GM21515 (cell line): Measurements from ENCODE around the gene USP17L18.
"Not testable (repeated sequence)": the region's sequence is repeated elsewhere in the genome, so short reads cannot be mapped to it uniquely, and the experiment has no call there.

Experiments used
- ATAC-seq: cut with Tn5 transposase; IDR thresholded peaks from one replicate; pipeline ENCODE4 v1.9.1; 2021; ENCODE audit not compliant: unreplicated experiment

The USP17L18 gene, protein sequence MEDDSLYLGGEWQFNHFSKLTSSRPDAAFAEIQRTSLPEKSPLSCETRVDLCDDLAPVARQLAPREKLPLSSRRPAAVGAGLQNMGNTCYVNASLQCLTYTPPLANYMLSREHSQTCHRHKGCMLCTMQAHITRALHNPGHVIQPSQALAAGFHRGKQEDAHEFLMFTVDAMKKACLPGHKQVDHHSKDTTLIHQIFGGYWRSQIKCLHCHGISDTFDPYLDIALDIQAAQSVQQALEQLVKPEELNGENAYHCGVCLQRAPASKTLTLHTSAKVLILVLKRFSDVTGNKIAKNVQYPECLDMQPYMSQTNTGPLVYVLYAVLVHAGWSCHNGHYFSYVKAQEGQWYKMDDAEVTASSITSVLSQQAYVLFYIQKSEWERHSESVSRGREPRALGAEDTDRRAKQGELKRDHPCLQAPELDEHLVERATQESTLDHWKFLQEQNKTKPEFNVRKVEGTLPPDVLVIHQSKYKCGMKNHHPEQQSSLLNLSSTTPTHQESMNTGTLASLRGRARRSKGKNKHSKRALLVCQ

DNA sequence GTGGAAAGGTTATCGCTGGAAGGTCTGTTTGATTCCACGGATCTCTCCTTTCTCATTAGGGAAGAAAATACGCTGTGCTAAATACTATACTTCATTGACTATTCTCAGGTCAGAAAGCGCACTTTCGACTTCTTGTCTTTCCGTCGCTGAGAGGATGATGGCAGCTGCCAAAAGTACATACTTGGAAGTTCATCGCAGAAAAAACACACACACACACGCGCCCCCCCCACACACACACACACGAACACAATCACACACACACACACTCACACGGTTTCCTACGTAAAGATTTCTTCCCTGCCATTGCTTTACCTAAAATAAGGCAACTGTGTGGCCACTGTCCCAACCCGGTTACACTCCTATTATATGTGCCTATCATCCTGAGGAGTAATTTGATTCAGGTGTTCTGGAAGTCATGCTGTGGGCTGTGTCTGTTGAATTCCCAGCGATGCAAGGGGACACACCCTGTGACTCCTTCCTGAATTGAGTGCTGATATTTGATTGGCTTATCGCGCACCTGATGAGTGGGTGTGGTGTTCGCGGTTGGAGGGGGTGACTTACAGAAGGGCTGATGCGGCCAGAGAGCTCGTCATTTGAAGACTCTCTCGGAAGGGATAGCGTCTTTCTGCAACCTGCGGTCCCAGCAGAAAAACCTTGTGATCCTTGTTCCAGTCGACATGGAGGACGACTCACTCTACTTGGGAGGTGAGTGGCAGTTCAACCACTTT lies at the start of gene USP17L18:
USP17L18 (plus strand) TSS at position 678 of the 728 bp plus-strand sequence; CDS start at position 678, 0 bp downstream.
- not testable (repeated sequence) for ATAC-seq

DNA sequence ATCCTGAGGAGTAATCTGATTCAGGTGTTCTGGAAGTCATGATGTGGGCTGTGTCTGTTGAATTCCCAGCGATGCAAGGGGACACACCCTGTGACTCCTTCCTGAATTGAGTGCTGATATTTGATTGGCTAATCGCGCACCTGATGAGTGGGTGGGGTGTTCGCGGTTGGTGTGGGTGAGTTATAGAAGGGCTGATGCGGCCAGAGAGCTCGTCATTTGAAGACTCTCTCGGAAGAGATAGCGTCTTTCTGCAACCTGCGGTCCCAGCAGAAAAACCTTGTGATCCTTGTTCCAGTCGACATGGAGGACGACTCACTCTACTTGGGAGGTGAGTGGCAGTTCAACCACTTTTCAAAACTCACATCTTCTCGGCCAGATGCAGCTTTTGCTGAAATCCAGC lies 38.1 kb upstream of the USP17L18 start, which contains the start of gene USP17L10:
USP17L10 (plus strand) TSS at position 301 of the 400 bp plus-strand sequence; CDS start at position 301, 0 bp downstream.
- ATAC-seq: not testable (repeated sequence)

DNA sequence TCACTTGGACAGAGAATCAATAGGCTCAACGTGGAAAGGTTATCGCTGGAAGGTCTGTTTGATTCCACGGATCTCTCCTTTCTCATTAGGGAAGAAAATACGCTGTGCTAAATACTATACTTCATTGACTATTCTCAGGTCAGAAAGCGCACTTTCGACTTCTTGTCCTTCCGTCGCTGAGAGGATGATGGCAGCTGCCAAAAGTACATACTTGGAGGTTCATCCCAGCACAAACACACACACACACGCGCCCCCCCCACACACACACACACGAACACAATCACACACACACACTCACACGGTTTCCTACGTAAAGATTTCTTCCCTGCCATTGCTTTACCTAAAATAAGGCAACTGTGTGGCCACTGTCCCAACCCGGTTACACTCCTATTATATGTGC lies 33.7 kb upstream of the USP17L18 start:
- ATAC-seq: not testable (repeated sequence)

DNA sequence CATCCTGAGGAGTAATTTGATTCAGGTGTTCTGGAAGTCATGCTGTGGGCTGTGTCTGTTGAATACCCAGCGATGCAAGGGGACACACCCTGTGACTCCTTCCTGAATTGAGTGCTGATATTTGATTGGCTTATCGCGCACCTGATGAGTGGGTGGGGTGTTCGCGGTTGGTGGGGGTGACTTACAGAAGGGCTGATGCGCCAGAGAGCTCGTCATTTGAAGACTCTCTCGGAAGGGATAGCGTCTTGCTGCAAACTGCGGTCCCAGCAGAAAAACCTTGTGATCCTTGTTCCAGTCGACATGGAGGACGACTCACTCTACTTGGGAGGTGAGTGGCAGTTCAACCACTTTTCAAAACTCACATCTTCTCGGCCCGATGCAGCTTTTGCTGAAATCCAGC lies 33.3 kb upstream of the USP17L18 start, which contains the start of gene USP17L11:
USP17L11 (plus strand) TSS at position 301 of the 400 bp plus-strand sequence; CDS start at position 301, 0 bp downstream.
- ATAC-seq: not testable (repeated sequence)

DNA sequence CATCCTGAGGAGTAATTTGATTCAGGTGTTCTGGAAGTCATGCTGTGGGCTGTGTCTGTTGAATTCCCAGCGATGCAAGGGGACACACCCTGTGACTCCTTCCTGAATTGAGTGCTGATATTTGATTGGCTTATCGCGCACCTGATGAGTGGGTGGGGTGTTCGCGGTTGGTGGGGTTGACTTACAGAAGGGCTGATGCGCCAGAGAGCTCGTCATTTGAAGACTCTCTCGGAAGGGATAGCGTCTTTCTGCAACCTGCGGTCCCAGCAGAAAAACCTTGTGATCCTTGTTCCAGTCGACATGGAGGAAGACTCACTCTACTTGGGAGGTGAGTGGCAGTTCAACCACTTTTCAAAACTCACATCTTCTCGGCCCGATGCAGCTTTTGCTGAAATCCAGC lies 28.6 kb upstream of the USP17L18 start, which contains the start of gene USP17L12:
USP17L12 (plus strand) TSS at position 301 of the 400 bp plus-strand sequence; CDS start at position 301, 0 bp downstream.
- not testable (repeated sequence) for ATAC-seq

DNA sequence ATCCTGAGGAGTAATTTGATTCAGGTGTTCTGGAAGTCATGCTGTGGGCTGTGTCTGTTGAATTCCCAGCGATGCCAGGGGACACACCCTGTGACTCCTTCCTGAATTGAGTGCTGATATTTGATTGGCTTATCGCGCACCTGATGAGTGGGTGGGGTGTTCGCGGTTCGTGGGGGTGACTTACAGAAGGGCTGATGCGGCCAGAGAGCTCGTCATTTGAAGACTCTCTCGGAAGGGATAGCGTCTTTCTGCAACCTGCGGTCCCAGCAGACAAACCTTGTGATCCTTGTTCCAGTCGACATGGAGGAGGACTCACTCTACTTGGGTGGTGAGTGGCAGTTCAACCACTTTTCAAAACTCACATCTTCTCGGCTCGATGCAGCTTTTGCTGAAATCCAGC lies 23.8 kb upstream of the USP17L18 start, which contains the start of gene USP17L13:
USP17L13 (plus strand) TSS at position 301 of the 400 bp plus-strand sequence; CDS start at position 301, 0 bp downstream.
- ATAC-seq: not testable (repeated sequence)

DNA sequence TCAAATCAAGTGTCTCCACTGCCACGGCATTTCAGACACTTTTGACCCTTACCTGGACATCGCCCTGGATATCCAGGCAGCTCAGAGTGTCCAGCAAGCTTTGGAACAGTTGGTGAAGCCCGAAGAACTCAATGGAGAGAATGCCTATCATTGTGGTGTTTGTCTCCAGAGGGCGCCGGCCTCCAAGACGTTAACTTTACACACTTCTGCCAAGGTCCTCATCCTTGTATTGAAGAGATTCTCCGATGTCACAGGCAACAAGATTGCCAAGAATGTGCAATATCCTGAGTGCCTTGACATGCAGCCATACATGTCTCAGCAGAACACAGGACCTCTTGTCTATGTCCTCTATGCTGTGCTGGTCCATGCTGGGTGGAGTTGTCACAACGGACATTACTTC lies 18.2 kb upstream of the USP17L18 start:
- ATAC-seq: not testable (repeated sequence)

DNA sequence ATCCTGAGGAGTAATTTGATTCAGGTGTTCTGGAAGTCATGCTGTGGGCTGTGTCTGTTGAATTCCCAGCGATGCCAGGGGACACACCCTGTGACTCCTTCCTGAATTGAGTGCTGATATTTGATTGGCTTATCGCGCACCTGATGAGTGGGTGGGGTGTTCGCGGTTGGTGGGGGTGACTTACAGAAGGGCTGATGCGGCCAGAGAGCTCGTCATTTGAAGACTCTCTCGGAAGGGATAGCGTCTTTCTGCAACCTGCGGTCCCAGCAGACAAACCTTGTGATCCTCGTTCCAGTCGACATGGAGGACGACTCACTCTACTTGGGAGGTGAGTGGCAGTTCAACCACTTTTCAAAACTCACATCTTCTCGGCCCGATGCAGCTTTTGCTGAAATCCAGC lies 14.3 kb upstream of the USP17L18 start, which contains the start of gene USP17L15:
USP17L15 (plus strand) TSS at position 301 of the 400 bp plus-strand sequence; CDS start at position 301, 0 bp downstream.
- not testable (repeated sequence) for ATAC-seq

DNA sequence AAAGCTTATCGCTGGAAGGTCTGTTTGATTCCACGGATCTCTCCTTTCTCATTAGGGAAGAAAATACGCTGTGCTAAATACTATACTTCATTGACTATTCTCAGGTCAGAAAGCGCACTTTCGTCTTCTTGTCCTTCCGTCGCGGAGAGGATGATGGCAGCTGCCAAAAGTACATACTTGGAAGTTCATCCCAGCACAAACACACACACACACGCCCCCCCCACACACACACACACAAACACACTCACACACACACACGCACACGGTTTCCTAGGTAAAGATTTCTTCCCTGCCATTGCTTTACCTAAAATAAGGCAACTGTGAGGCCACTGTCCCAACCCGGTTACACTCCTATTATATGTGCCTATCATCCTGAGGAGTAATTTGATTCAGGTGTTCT lies 10.0 kb upstream of the USP17L18 start:
- ATAC-seq: not testable (repeated sequence)

DNA sequence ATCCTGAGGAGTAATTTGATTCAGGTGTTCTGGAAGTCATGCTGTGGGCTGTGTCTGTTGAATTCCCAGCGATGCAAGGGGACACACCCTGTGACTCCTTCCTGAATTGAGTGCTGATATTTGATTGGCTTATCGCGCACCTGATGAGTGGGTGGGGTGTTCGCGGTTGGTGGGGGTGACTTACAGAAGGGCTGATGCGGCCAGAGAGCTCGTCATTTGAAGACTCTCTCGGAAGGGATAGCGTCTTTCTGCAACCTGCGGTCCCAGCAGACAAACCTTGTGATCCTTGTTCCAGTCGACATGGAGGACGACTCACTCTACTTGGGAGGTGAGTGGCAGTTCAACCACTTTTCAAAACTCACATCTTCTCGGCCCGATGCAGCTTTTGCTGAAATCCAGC lies 4.9 kb upstream of the USP17L18 start, which contains the start of gene USP17L17:
USP17L17 (plus strand) TSS at position 301 of the 400 bp plus-strand sequence; CDS start at position 301, 0 bp downstream.
- not testable (repeated sequence) for ATAC-seq

DNA sequence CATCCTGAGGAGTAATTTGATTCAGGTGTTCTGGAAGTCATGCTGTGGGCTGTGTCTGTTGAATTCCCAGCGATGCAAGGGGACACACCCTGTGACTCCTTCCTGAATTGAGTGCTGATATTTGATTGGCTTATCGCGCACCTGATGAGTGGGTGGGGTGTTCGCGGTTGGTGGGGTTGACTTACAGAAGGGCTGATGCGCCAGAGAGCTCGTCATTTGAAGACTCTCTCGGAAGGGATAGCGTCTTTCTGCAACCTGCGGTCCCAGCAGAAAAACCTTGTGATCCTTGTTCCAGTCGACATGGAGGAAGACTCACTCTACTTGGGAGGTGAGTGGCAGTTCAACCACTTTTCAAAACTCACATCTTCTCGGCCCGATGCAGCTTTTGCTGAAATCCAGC lies 4.6 kb downstream of the USP17L18 start, which contains the start of gene USP17L19:
USP17L19 (plus strand) TSS at position 301 of the 400 bp plus-strand sequence; CDS start at position 301, 0 bp downstream.
- ATAC-seq: not testable (repeated sequence)

DNA sequence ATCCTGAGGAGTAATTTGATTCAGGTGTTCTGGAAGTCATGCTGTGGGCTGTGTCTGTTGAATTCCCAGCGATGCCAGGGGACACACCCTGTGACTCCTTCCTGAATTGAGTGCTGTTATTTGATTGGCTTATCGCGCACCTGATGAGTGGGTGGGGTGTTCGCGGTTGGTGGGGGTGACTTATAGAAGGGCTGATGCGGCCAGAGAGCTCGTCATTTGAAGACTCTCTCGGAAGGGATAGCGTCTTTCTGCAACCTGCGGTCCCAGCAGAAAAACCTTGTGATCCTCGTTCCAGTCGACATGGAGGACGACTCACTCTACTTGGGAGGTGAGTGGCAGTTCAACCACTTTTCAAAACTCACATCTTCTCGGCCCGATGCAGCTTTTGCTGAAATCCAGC lies 9.4 kb downstream of the USP17L18 start, which contains the start of gene USP17L20:
USP17L20 (plus strand) TSS at position 301 of the 400 bp plus-strand sequence; CDS start at position 301, 0 bp downstream.
- not testable (repeated sequence) for ATAC-seq

DNA sequence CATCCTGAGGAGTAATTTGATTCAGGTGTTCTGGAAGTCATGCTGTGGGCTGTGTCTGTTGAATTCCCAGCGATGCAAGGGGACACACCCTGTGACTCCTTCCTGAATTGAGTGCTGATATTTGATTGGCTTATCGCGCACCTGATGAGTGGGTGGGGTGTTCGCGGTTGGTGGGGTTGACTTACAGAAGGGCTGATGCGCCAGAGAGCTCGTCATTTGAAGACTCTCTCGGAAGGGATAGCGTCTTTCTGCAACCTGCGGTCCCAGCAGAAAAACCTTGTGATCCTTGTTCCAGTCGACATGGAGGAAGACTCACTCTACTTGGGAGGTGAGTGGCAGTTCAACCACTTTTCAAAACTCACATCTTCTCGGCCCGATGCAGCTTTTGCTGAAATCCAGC lies 14.1 kb downstream of the USP17L18 start, which contains the start of gene USP17L21:
USP17L21 (plus strand) TSS at position 301 of the 400 bp plus-strand sequence; CDS start at position 301, 0 bp downstream.
- not testable (repeated sequence) for ATAC-seq

DNA sequence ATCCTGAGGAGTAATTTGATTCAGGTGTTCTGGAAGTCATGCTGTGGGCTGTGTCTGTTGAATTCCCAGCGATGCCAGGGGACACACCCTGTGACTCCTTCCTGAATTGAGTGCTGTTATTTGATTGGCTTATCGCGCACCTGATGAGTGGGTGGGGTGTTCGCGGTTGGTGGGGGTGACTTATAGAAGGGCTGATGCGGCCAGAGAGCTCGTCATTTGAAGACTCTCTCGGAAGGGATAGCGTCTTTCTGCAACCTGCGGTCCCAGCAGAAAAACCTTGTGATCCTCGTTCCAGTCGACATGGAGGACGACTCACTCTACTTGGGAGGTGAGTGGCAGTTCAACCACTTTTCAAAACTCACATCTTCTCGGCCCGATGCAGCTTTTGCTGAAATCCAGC lies 18.9 kb downstream of the USP17L18 start, which contains the start of gene USP17L22:
USP17L22 (plus strand) TSS at position 301 of the 400 bp plus-strand sequence; CDS start at position 301, 0 bp downstream.
- ATAC-seq: not testable (repeated sequence)

DNA sequence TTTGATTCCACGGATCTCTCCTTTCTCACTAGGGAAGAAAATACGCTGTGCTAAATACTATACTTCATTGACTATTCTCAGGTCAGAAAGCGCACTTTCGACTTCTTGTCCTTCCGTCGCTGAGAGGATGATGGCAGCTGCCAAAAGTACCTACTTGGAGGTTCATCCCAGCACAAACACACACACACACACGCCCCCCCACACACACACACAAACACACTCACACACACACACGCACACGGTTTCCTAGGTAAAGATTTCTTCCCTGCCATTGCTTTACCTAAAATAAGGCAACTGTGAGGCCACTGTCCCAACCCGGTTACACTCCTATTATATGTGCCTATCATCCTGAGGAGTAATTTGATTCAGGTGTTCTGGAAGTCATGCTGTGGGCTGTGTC lies 23.3 kb downstream of the USP17L18 start:
- ATAC-seq: not testable (repeated sequence)
